GM18505 (cell line): ENCODE data around the gene MARCKSL1.
A peak's percentile ranks its signal among the peaks of the same experiment; 100 is the strongest.
"Not testable (repeated sequence)": the region's sequence is repeated elsewhere in the genome, so short reads cannot be mapped to it uniquely, and the experiment has no call there.

Experiments
- ATAC-seq: cut with Tn5 transposase; IDR thresholded peaks from one replicate; pipeline ENCODE4 v1.9.1; 2021; ENCODE audit not compliant: unreplicated experiment
- POLR2A ChIP-seq: IDR thresholded peaks from 4 replicates; pipeline ENCODE4 v1.6.1; 2011; ENCODE audit warnings: borderline replicate concordance; ENCODE audit not compliant: insufficient read depth, insufficient read length; ENCODE audit errors: extremely low read depth

The MARCKSL1 gene

GRCh38 chr1:32361308-32361673 lies 25.3 kb upstream of the MARCKSL1 start:
- no peak for ATAC-seq
- no peak for TF ChIP-seq POLR2A

- TF ChIP-seq POLR2A = no peak
- ATAC-seq = no peak
These were observed 22.4 kb upstream of the MARCKSL1 start for GRCh38 chr1:32358435-32358834.

- no peak for ATAC-seq
- TF ChIP-seq POLR2A = no peak
These were observed 21.6 kb upstream of the MARCKSL1 start for GRCh38 chr1:32357614-32358013.

GRCh38 chr1:32356478-32356877 lies 20.4 kb upstream of the MARCKSL1 start:
- TF ChIP-seq POLR2A = no peak
- ATAC-seq = no peak

- ATAC-seq = not testable (repeated sequence)
These were observed 19.7 kb upstream of the MARCKSL1 start for GRCh38 chr1:32355778-32356177.

- TF ChIP-seq POLR2A = no peak
- no peak for ATAC-seq
These were observed 18.0 kb upstream of the MARCKSL1 start for GRCh38 chr1:32353886-32354570.

- no peak for ATAC-seq
- no peak for TF ChIP-seq POLR2A
These were observed 17.4 kb upstream of the MARCKSL1 start for GRCh38 chr1:32353431-32353830.

GRCh38 chr1:32352831-32353383 lies 16.9 kb upstream of the MARCKSL1 start:
- no peak for ATAC-seq
- TF ChIP-seq POLR2A = no peak

GRCh38 chr1:32352239-32352745 lies 16.3 kb upstream of the MARCKSL1 start:
- ATAC-seq = no peak
- TF ChIP-seq POLR2A = no peak

- ATAC-seq = peak; percentile 77
- peak; percentile 65 for TF ChIP-seq POLR2A
These were observed 15.6 kb upstream of the MARCKSL1 start for GRCh38 chr1:32351399-32352238.

GRCh38 chr1:32350785-32351398 lies 14.9 kb upstream of the MARCKSL1 start:
- peak; percentile 35 for ATAC-seq
- peak; percentile 61 for TF ChIP-seq POLR2A

- no peak for ATAC-seq
- no peak for TF ChIP-seq POLR2A
These were observed 13.2 kb upstream of the MARCKSL1 start for GRCh38 chr1:32349211-32349708.

- ATAC-seq = no peak
- TF ChIP-seq POLR2A = no peak
These were observed 10.6 kb upstream of the MARCKSL1 start for GRCh38 chr1:32346532-32347157.
